HG02938 (cell line): ENCODE results near the gene ADRA2B.
"Not testable (repeated sequence)": the region's sequence is repeated elsewhere in the genome, so short reads cannot be mapped to it uniquely, and the experiment has no call there.

Experiments
- ATAC-seq: cut with Tn5 transposase; IDR thresholded peaks from one replicate; pipeline ENCODE4 v1.9.1; 2021; ENCODE audit warnings: mild to moderate bottlenecking, moderate library complexity; ENCODE audit not compliant: unreplicated experiment

Gene ADRA2B

DNA sequence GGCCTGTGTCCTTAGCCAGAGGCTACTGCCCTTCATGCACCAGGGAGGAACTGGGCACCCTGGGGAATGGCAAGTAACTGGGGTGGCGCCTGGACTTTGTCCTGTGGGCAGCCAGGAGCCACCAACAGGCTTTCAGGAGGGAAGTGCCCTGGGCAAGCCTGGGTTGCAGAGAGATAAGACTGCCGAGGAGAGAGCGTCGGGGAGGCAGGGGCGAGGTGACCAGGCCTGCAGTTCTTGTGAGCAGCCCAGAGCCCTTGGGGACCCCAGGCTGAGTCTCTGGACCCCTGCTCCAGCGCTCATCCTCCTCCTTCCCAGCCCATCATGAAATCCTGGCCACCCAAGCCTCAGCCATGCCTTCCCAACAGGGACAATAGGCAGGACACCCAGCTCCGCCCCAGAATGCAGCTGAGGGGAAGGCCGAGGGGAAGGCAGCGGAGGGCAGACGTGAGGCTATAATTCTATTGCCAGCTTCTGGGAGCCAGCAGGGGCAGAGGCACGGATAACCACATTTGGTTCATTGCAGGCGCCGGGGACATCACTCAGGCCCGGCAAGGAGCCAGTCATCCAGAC, 25.1 kb downstream of the ADRA2B start:
- ATAC-seq = no peak

DNA sequence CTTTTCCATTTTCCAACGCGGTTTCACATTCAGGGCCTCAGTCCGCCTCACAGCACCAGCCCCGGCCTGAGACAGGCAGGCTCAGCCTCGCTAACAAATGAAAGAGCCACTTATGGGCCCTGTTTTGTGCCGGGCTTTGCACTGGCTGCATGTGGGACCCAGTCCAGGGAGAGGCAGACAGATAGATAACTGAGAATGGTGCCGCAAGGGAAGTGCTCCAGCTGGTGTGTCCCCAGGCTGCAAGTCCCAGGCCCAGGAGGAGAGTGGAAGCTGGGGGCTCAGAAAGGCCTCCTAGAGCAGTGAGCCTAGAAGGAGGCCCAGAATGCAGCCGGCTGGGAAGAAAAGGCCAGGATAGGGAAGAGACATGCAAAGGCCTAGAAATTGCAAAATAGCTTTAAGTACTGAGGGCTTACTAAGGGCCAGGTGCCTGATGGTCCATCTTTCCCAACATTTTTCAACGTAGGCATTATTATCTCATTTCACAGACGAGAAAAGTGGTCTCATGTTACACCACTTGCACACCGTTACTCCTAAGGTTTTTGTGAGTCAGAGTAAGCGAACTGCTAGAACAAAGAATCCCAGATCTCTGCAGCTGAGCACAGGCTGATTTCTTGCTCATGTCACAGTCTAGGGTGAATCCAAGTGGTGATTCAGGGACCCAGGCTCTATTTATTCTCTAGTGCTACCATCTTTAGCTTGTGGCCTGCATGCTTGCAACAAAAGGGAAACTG, 26.0 kb downstream of the ADRA2B start:
- ATAC-seq = no peak

- no peak for ATAC-seq
Observed at GRCh38 chr2:96089356-96090195, 26.8 kb downstream of the ADRA2B start.

GRCh38 chr2:96088340-96089335, 27.7 kb downstream of the ADRA2B start:
- no peak for ATAC-seq

- no peak for ATAC-seq
Observed at GRCh38 chr2:96087130-96087529, 29.2 kb downstream of the ADRA2B start.

- ATAC-seq = no peak
Observed at GRCh38 chr2:96085541-96086355, 30.6 kb downstream of the ADRA2B start.

- ATAC-seq = not testable (repeated sequence)
Observed at GRCh38 chr2:96084858-96085518, 31.4 kb downstream of the ADRA2B start.

GRCh38 chr2:96083989-96084857, 32.1 kb downstream of the ADRA2B start:
- no peak for ATAC-seq

DNA sequence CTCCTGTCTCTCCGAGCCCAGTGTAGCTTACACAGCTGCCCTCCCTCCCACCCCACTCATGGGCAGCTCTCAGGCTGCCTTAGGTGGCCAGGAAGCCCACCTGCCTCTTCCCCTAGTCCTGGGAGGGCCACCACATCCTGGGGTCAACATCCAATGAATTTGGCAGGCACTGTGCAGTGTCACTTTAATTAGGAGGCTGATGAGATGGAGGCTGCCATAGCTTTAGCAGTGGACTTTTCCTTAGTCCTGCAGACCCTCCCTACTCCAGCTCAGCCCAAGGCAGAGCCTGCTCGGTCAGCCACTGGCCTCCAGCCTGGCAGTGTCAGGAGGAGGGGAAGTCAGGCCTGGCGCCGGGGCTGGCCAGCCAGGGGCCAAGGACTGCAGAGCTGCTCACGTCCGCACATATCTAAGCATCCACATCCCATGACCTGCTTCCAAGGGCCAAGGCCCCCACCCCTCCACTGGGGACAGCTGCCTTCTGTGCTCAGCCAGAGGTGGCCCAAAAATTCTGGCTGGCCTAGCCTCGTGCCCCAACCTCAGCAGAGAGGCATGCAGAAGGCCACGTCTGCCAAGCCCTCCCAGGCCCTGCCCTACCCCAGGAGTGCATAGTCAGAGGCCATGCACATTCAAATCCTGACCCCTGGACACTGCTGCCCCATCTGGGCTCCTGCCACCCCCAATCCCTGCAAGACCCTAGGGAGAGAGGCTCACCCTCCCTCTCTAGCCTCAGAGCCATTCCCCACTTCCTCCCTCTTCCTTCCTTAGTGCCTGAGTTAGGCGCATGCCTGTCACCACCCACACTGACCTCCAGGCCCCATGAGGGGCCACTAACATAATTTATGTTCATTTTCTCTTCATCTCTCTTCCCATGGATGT, 33.1 kb downstream of the ADRA2B start:
- no peak for ATAC-seq

DNA sequence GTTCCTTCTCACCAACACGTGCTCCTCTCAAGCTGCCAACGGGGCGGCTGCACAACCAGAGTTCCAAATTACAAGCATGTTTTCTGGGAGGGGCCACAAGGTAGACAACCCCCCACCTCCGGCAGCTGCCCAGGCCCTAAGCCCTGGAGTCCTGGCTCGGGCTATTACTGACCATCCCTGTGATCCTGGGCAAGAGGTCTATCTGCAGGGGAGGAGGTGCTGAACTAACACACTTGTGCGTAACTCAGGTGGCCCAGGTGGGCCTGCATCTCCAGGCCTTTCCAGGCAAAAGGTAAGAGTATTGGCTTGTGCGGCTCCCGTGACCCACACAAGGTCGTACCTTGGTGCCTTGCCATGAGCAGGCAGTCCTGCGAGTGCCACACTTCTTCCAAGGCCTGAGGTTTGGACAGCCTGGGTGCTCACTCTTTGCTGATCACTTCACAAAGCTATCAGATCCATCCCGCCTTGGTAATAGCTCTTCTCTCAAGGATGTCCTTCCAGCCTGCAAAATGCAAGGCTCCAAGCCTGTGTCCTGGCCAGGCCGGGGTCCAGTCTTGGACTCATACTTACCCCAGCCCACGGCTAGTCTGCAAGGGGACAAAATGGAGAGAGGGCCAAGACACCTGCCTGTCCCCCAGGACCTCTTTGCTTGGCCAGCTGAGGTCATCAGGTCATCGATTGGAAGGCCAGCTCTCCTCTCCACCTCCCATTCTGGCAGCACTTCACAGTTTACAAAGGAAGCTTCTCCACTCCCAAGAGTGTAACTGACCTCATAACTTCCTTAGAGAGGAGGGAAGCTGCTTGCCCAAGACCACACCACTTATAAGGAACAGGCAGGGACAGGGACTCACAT, 33.9 kb downstream of the ADRA2B start:
- no peak for ATAC-seq

DNA sequence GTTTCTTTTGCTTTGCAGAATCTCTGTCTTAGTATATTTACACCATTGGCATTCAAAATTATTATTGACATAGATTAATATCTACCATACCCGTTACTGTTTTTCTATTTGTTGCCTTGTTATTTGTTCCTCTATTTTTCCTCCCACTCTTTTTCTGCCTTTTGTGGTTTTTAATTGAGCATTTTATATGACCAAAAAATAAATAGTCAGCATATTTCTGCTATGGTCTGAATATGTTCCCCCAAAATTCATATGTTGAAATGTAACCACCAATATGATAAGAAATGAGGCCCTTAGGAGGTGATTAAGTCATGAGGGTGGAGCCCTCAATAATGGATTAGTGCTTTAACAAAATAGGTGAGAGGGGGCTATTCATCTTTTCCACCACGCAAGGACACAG, 35.3 kb downstream of the ADRA2B start:
- no peak for ATAC-seq

DNA sequence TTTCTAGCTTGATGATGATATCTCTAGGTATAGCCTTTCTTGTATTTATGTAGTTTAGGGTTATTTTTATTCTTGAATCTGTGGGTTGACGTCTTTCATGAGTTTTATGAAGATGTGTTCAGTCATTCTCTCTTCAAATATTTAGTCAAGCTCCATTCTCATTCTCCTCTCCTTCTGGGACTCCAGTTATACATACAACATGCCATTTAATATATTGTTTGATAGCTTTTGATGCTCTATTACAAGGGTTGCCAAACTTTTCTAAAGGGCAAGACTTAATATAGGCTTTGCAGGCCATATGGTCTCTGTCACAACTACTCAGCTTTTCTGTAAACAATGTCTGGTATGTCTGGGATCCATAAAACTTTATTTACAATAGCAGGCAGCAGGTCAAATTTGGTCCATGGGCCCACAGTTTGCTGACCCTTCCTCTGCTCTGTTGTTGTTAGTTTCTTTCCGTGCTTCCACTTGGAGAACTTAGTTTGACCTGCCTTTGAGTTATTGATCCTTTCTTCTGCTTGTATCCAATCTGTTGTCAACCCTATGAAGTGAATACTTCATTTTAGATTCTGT, 41.1 kb downstream of the ADRA2B start:
- no peak for ATAC-seq

DNA sequence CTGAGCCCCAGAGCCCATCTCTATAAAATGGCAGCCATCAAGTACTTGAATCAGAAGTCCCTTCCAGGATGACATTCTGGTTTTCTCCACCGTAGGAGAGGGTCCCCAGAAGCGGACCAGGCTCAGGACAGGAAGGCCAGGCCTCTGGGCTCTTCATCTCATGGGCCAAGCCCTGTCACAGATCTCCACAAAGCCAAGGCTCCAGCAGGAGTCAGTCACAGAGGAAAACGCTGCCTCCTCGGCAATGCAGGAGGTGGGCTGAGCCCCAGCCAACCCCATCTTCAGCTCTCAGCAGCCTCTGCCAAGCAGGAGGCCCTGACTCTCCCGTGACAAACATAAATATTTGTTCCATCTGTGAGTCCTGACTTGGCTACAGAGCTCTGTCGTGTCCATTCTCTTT, 42.2 kb downstream of the ADRA2B start:
- ATAC-seq = no peak

DNA sequence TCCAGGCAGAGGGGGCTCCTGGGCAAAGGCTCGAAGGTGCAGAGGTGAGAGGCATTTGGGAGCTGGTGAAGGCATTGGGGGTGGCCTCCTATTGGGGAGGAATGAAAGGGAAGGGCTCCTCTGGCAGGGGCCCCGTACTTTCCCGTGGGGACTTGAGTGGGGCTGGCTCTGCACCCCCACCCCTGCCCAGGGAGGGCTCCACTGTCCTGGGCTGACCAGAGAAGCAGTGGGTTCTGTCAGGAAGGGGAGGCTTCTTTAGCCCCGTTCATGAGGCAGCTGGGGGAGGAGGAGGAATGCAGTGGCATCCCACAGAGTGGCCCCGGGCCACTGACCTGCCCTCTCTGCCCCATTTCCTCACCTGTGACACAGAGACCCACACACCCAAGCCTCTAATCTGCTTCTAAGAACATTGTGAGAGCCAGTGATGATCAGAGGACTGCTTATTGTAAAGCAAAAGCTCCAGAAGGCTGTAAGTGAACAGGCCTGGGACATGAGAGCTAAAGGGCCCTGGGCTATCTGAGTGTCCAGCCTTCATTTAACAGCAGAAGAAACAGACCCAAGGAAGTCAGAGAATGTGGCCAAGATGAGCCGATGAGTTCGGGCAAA, 43.1 kb downstream of the ADRA2B start:
- ATAC-seq = no peak

DNA sequence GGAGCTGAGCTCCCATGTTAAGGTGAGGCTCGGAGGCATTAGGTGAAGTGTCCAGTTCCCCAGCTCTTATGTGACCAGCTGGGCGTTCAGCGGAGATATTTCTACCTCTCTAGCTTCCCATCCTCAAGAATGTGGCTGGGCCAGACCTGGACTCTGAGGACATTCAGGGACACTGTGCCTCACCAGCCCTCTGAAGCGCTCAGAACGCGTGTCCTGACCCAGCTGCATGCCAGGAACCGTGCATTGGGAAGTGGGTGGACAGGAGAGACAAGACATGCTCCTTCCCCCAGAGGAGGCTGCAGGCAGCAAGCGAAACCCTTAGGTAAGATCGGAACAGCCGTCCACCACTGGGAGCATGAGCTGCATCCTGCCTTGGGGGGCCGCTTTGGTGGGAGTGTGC, 43.6 kb downstream of the ADRA2B start:
- no peak for ATAC-seq
